IMR-90 (cell line): Measurements from ENCODE around the gene DOCK4. TPM values are rescaled to one million over a fixed set of nuclear protein-coding genes. Genes with fewer than 3 reads are reported as not detected.

Experiments used
- ATAC-seq: fragments of 200-7000 bp; cut with Tn5 transposase; 2 replicates; pipeline ENCODE4 v1.9.1; 2020; ENCODE audit warnings: low read depth, mild to moderate bottlenecking, moderate library complexity
- BruUV-seq: library from RNA; stranded (reverse); fragments of 400-500 nt; replicated peaks from 2 replicates; lab custom pipeline; 2021; lab: Mats Ljungman, UMichigan
- CTCF ChIA-PET: fragments of 300-600 bp; formaldehyde crosslinking; extraction: SDS; loops from one replicate; lab custom pipeline; 2021; ENCODE audit warnings: antibody characterized with exemption; lab: Yijun Ruan, JAX
- POLR2A ChIA-PET: fragments of 300-600 bp; sonication (Branson Sonifier 250); formaldehyde crosslinking; loops from one replicate; lab custom pipeline; 2022; ENCODE audit warnings: antibody characterized with exemption; ENCODE audit not compliant: unreplicated experiment; lab: Charles Lee
- DNase-seq: peaks from one replicate; pipeline ENCODE4 v3.0.0; 2013
- H2AFZ ChIP-seq: replicated peaks from 2 replicates; pipeline ENCODE3; 2013; ENCODE audit warnings: low read length, mild to moderate bottlenecking; ENCODE audit not compliant: poor library complexity
- H2AK5ac ChIP-seq: 2 replicates; pipeline ENCODE4 v1.6.1; 2013; ENCODE audit warnings: low read depth, low read length, inconsistent platforms
- H2AK9ac ChIP-seq: replicated peaks from 2 replicates; pipeline ENCODE3; 2013; ENCODE audit warnings: mild to moderate bottlenecking, low read depth, low read length, moderate library complexity; ENCODE audit not compliant: poor library complexity
- H2BK120ac ChIP-seq: 2 replicates; pipeline ENCODE4 v1.6.1; 2013; ENCODE audit warnings: low read depth, low read length, inconsistent platforms
- H2BK15ac ChIP-seq: 3 replicates; pipeline ENCODE4 v1.6.1; 2013; ENCODE audit warnings: low read depth, low read length, inconsistent platforms
- H2BK20ac ChIP-seq: 2 replicates; pipeline ENCODE4 v1.6.1; 2013; ENCODE audit warnings: low read depth, mild to moderate bottlenecking, inconsistent platforms, low read length, moderate library complexity
- H2BK5ac ChIP-seq: 2 replicates; pipeline ENCODE4 v1.6.1; 2013; ENCODE audit warnings: mild to moderate bottlenecking, low read depth, low read length, inconsistent platforms; ENCODE audit not compliant: poor library complexity, severe bottlenecking
- H3K14ac ChIP-seq: replicated peaks from 2 replicates; pipeline ENCODE4 v1.6.1; 2013; ENCODE audit warnings: low read depth, low read length, inconsistent platforms
- H3K18ac ChIP-seq: 2 replicates; pipeline ENCODE4 v1.6.1; 2013; ENCODE audit warnings: low read depth, low read length, control low read depth
- H3K23ac ChIP-seq: 2 replicates; pipeline ENCODE4 v1.6.1; 2013; ENCODE audit warnings: low read depth, low read length, inconsistent platforms
- H3K27ac ChIP-seq: 2 replicates; pipeline ENCODE4 v1.5.1; 2013; ENCODE audit warnings: mild to moderate bottlenecking, control low read depth, low read length; ENCODE audit not compliant: insufficient read depth
- H3K27me3 ChIP-seq: 2 replicates; pipeline ENCODE4 v1.6.1; 2013; ENCODE audit warnings: low read length; ENCODE audit not compliant: control insufficient read depth, insufficient read depth
- H3K36me3 ChIP-seq: 2 replicates; pipeline ENCODE4 v1.6.1; 2013; ENCODE audit warnings: low read length, mixed read lengths; ENCODE audit not compliant: control insufficient read depth, insufficient read depth
- H3K4ac ChIP-seq: 2 replicates; pipeline ENCODE4 v1.6.1; 2013; ENCODE audit warnings: low read depth, low read length, inconsistent platforms
- H3K4me1 ChIP-seq: 2 replicates; pipeline ENCODE4 v1.6.1; 2013; ENCODE audit warnings: low read length, mixed read lengths; ENCODE audit not compliant: control insufficient read depth, insufficient read depth
- H3K4me2 ChIP-seq: 2 replicates; pipeline ENCODE4 v1.6.1; 2013; ENCODE audit warnings: low read depth, mild to moderate bottlenecking, control low read depth, low read length, moderate library complexity
- H3K4me3 ChIP-seq: 2 replicates; pipeline ENCODE4 v1.5.1; 2013; ENCODE audit warnings: low read depth, mild to moderate bottlenecking, control low read depth, low read length, moderate library complexity; ENCODE audit not compliant: insufficient read depth
- H3K56ac ChIP-seq: 2 replicates; pipeline ENCODE4 v1.6.1; 2013; ENCODE audit warnings: low read length, inconsistent platforms; ENCODE audit not compliant: insufficient read depth; ENCODE audit errors: extremely low read depth
- H3K79me1 ChIP-seq, 2 experiments: 2 replicates each; pipeline ENCODE4 v1.6.1; 2013; ENCODE audit warnings: low read length in 2 of 2, inconsistent platforms in 1 of 2, low read depth in 1 of 2
- H3K9ac ChIP-seq: 2 replicates; pipeline ENCODE4 v1.6.1; 2013; ENCODE audit warnings: low read depth, low read length, control low read depth
- H3K9me1 ChIP-seq: 2 replicates; pipeline ENCODE4 v1.6.1; 2013; ENCODE audit warnings: low read length, inconsistent platforms; ENCODE audit not compliant: insufficient read depth
- H3K9me3 ChIP-seq: 2 replicates; pipeline ENCODE4 v1.6.1; 2013; ENCODE audit warnings: low read length; ENCODE audit not compliant: control insufficient read depth, insufficient read depth
- H4K20me1 ChIP-seq: 2 replicates; pipeline ENCODE4 v1.6.1; 2013; ENCODE audit warnings: low read length, inconsistent platforms; ENCODE audit not compliant: insufficient read depth
- H4K5ac ChIP-seq: 2 replicates; pipeline ENCODE4 v1.6.1; 2013; ENCODE audit warnings: mild to moderate bottlenecking, low read depth, low read length, control low read depth
- H4K8ac ChIP-seq, 2 experiments: 2 replicates each; pipeline ENCODE4 v1.6.1; 2013; ENCODE audit warnings: low read depth in 2 of 2, low read length in 2 of 2, control low read depth in 1 of 2, inconsistent platforms in 1 of 2
- H4K91ac ChIP-seq: 2 replicates; pipeline ENCODE4 v1.6.1; 2013; ENCODE audit warnings: low read depth, low read length, inconsistent platforms; ENCODE audit not compliant: insufficient read depth
- CEBPB ChIP-seq: IDR thresholded peaks from 2 replicates; pipeline ENCODE4 v1.6.1; 2012; ENCODE audit warnings: low read depth, low read length, improper control_type of control experiment
- CHD1 ChIP-seq: IDR thresholded peaks from 2 replicates; pipeline ENCODE4 v1.6.1; 2012; ENCODE audit warnings: low read depth, low read length, improper control_type of control experiment
- RAD21 ChIP-seq: IDR thresholded peaks from 2 replicates; pipeline ENCODE4 v1.6.1; 2012; ENCODE audit warnings: low read length, improper control_type of control experiment
- WGBS, 2 experiments: methylation state at CpG; one replicate each; pipeline versions ENCODE4 v1.1.5 to v1.1.7; 2013; ENCODE audit warnings: missing lambda C conversion rate in 2 of 2; ENCODE audit not compliant: insufficient read length in 1 of 2; ENCODE audit errors: extremely low coverage in 2 of 2; 5-methylcytosine and 5-hydroxymethylcytosine counted together
- dilution Hi-C: fragments of 300-500 bp; cut with HindIII; formaldehyde crosslinking; loops from one replicate; pipeline ENCODE4 v1.14.3; 2018; ENCODE audit warnings: low sequenced_read_pairs; ENCODE audit not compliant: unreplicated experiment
- in situ Hi-C: fragments of 300-500 bp; cut with MboI; formaldehyde crosslinking; loops from 3 replicates; pipeline ENCODE4 v1.14.3; 2019; ENCODE audit warnings: low sequenced_read_pairs, inconsistent platforms, mixed read lengths
- intact Hi-C: fragments of 100-400 bp; cut with micrococcal nuclease; formaldehyde crosslinking; loops from 2 replicates; pipeline ENCODE4 v1.10.0; 2022
- polyA plus RNA-seq, 3 experiments: library from polyadenylated mRNA; depleted of rRNA; stranded (reverse); fragments of >200 nt; gene quantifications; 2 replicates each; pipeline ENCODE4 v1.2.3, GENCODE V29; 2012; ENCODE audit warnings: low replicate concordance in 1 of 3
- total RNA-seq: library from RNA; depleted of rRNA; stranded (reverse); fragments of >200 nt; gene quantifications from 2 replicates; pipeline ENCODE4 v1.2.3, GENCODE V29; 2012
- TF ChIP-seq, protein P1 (sequence below): fragments of 150-350 bp; IDR thresholded peaks from 2 replicates; pipeline ENCODE4 v1.6.1; 2017; ENCODE audit warnings: mild to moderate bottlenecking, antibody characterized with exemption, low read length, low read depth
- TF ChIP-seq, protein P2 (sequence below): conservative IDR thresholded peaks from 2 replicates; pipeline ENCODE4 v1.5.1; 2012; ENCODE audit warnings: mild to moderate bottlenecking, low read depth, low read length, improper control_type of control experiment

DOCK4 gene
- total and polyA plus RNA-seq, 2 of the 4 experiments (the other 2 are of a cell fraction), result 4.4 to 12.2 TPM

DNA sequence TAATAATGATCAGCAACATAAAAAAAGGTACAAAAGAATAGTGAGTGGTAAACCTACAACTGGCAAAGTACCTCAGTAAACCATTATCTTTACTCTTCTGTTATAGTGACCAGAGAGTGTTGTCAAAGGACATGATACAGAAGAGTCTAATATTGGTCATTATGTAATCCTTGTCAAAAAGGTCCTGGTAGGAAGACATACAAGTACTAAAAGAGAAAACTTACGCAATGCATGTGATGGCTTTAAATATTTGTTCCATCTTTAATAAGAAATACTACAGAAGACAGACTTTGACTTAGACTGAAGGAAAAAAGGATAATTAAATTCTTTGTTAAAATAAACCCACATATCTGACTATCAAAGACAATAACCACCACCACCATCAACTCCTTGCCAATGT lies 6.5 kb downstream of the DOCK4 start:
- no peaks in the 10 kb centered on the region for H3K27me3 ChIP-seq
- no peak overlapping the region for H2BK20ac ChIP-seq
- no peak overlapping the region for H3K4me3 ChIP-seq
- no peak overlapping the region for H3K9ac ChIP-seq
- DNase-seq (no peak), ATAC-seq (no peak)
- intact Hi-C loops, result loop anchor here (5.0 to 10.0 kb wide), 2 partner anchors 57 to 215 kb away; no protein-coding TSS in a partner anchor
- TF ChIP-seq CHD1 (no peak), CEBPB (peak; percentile 70), RAD21 (no peak)
- TF ChIP-seq, protein P1, sequence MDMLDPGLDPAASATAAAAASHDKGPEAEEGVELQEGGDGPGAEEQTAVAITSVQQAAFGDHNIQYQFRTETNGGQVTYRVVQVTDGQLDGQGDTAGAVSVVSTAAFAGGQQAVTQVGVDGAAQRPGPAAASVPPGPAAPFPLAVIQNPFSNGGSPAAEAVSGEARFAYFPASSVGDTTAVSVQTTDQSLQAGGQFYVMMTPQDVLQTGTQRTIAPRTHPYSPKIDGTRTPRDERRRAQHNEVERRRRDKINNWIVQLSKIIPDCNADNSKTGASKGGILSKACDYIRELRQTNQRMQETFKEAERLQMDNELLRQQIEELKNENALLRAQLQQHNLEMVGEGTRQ, result no peak
- TF ChIP-seq, protein P2, sequence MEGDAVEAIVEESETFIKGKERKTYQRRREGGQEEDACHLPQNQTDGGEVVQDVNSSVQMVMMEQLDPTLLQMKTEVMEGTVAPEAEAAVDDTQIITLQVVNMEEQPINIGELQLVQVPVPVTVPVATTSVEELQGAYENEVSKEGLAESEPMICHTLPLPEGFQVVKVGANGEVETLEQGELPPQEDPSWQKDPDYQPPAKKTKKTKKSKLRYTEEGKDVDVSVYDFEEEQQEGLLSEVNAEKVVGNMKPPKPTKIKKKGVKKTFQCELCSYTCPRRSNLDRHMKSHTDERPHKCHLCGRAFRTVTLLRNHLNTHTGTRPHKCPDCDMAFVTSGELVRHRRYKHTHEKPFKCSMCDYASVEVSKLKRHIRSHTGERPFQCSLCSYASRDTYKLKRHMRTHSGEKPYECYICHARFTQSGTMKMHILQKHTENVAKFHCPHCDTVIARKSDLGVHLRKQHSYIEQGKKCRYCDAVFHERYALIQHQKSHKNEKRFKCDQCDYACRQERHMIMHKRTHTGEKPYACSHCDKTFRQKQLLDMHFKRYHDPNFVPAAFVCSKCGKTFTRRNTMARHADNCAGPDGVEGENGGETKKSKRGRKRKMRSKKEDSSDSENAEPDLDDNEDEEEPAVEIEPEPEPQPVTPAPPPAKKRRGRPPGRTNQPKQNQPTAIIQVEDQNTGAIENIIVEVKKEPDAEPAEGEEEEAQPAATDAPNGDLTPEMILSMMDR, result no peak
- H3K27ac ChIP-seq, result no peak overlapping the region
- peaks cover 18 to 54% of the 10 kb centered on the region in 2 experiments for H3K79me1 ChIP-seq
- peak overlapping the region; percentile 38; the same call in 1 of the 2 replicates for H2BK120ac ChIP-seq
- H3K23ac ChIP-seq, result 0 out of 2 replicates have a peak overlapping the region, but pooled peaks have one; percentile 78
- H3K14ac ChIP-seq, result no peak overlapping the region
- H4K20me1 ChIP-seq, result no peaks in the 10 kb centered on the region
- H2AK5ac ChIP-seq, result peak overlapping the region; percentile 75; the same call in 1 of the 2 replicates
- no peak overlapping the region for H3K4me2 ChIP-seq
- in situ Hi-C loops, result loop anchor here (10.0 to 25.0 kb wide), 2 partner anchors 215 to 437 kb away; no protein-coding TSS in a partner anchor
- H2AK9ac ChIP-seq, result no peak overlapping the region
- ChIA-PET POLR2A (no interaction called here), CTCF (no interaction called here)
- dilution Hi-C loops, result no loop called here
- peak overlapping the region; percentile 89; the same call in 1 of the 3 replicates for H2BK15ac ChIP-seq
- no CpG with 5 or more reads among the region's 1 CpG for WGBS, 2 experiments
- no peaks in the 10 kb centered on the region for H3K9me3 ChIP-seq
- H3K4ac ChIP-seq, result no peak overlapping the region
- H4K91ac ChIP-seq, result no peak overlapping the region
- no peak overlapping the region for H3K18ac ChIP-seq
- no peak overlapping the region for H2BK5ac ChIP-seq
- no peak overlapping the region for H4K5ac ChIP-seq
- no TSS peak for BruUV-seq
- H3K56ac ChIP-seq, result no peak overlapping the region
- H4K8ac ChIP-seq, result no peak overlapping the region
- no peaks in the 10 kb centered on the region for H3K36me3 ChIP-seq
- no peaks in the 10 kb centered on the region for H3K9me1 ChIP-seq
- no peak overlapping the region for H2AFZ ChIP-seq
- peaks cover 3% of the 10 kb centered on the region; the same call in 1 of the 2 replicates for H3K4me1 ChIP-seq
